Stimulated activated CD4-positive, alpha-beta T cell treated with anti-CD3 and anti-CD28 coated beads, Interleukin-2, amount 100 ng/mL, for 48 hours (primary cell): Measurements from ENCODE around the gene CREB1.
"Not testable (repeated sequence)": the region's sequence is repeated elsewhere in the genome, so short reads cannot be mapped to it uniquely, and the experiment has no call there.

ENCODE experiments used
- DNase-seq, 2 donors: peaks; one replicate each; pipeline ENCODE4 v3.0.0-alpha.2; 2020

Gene CREB1

GRCh38 chr2:207529330-207530159 lies at the start of gene CREB1:
TSS of gene CREB1 (plus strand) at chr2:207529962. CDS start at chr2:207555636, 25,674 bp downstream.
- DNase-seq = peak; percentile 100

DNA sequence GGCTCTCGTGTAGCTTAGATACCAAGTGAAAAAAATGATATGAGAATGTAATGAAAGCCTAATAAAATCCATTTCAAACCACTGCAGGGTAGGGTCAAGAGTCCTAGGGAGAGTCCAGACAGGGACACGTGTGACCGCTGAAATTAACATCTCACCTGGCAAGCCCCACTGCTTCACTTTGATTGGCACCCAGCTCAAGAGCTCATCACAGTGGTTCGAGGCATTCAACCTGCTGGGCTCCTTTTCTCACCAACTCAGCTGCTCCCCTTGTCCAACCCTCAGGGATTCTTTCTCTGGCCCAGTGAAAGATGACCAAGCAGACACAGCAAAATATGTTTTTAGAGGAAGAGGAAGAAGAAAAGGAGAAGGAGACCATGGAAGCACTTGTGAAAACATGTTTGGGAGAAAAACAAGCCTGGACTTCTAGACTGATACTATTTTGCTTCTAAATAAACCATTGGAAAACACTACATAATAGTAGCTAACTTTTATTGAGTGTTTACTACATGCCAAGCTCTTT lies 49.2 kb upstream of the CREB1 start:
- no peak for DNase-seq

GRCh38 chr2:207481924-207482323 lies 47.8 kb upstream of the CREB1 start:
- no peak for DNase-seq

GRCh38 chr2:207482630-207483029 lies 47.1 kb upstream of the CREB1 start:
- DNase-seq = no peak

GRCh38 chr2:207483066-207483465 lies 46.7 kb upstream of the CREB1 start:
- DNase-seq = no peak

DNA sequence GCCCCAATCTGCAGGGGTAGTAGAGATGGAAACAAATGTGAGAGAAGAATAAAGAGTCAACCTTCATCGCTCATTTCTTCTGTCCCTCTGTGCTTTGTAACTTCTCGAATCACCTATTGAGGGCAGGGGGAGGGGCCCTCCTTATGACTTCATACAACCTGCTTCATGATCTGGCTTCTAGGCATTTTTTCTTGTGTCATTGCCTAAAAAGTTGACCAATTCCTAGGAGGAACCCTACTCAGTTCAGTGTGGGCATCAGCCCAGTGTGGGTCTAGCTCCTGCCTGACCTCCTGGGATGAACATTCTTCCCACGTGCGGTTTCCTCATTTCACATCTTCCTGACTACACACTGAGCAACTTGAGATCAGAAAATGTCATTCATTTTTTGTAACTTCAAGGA lies 46.3 kb upstream of the CREB1 start:
- no peak for DNase-seq

DNA sequence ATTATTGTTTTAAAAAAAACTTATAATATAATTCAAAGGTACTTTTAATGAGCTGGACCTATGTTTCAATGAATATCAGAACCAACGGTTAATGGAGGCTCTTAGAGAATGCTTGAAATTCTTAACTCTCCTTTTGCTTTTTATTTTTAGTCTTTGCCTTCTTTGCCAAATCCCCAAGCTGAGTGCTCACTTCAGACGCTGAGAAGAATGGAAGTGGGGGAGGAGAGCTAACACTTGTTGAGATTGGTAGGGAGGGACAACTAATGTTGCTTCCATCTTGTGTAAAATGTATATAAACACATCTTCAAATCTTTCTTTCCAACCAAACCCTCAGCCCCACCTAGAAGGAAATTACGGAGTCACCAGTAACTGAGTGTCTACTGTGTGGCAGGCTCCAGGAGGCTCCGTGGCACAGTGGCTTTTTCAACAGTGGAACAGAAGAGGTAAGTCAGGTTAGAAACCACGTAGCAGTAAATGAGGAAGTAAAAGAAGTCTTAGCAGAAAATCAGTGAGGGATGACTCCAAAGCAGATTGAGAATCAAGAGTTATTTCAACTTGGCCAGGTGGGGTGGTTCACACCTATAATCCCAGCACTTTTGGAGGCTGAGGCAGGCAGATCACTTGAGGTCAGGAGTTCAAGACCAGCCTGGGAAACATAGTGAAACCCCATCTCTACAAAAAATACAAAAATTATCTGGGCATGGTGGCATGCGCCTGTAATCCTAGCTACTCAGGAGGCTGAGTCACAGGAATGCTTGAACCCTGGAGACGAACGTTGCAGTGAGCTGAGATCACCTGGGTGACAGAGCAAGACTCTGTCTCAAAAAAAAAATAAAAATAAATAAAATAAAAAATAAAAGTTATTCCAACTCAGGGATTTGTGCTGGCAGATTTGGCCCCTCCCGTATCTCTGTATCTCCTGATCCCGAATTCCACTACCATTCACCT lies 45.0 kb upstream of the CREB1 start:
- no peak for DNase-seq

DNA sequence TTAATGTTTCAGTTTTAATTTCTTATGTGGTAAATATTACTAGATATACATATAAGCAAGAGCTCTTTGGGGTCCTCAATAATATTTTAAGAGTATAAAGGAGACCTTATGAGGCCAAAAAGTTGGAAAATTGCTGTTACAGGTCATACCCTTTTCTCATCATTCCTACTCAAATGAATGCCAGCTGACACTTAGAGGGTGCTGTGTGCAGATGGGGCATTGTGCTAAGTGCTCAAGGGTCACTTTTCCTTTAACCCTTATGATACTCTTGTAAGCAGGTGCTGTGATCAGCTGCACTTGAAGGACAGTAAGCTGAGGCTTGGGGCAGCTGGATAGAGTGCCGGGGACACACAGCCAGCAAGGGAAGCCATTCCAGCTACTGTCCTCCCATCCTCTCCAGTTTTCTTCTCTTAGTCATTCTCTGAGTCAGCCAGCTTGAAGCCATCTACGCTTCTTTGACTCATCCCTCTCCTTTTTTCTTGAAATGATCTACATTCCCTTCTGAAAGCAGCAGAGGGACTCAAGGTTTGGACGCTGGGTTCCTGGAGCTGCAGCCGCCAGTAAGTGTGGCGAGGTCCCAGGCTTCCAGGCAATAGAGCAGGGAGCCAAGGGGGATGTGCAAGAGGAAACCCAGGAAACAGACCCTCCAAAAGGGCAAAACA lies 42.0 kb upstream of the CREB1 start:
- no peak for DNase-seq

GRCh38 chr2:207489251-207489650 lies 40.5 kb upstream of the CREB1 start:
- no peak for DNase-seq

DNA sequence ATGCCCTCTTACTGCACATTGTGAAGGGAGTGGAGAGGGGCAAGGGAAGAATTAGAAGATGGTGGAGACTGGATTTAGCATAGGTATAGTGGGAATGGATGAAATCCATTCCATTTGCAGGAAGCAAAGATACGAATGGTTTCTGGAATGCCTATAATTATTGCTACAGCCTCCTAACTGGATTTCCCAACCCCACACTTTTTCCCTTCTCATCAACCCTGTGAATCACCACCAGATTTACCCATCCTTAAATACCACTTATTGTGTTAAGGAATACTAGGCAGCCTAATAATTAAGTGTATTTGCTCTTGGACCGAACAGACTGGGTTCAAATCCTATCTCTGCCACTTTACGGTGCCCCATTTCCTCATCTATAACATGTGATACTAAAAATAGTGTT lies 39.3 kb upstream of the CREB1 start:
- no peak for DNase-seq

- DNase-seq = no peak
These were observed 38.7 kb upstream of the CREB1 start for GRCh38 chr2:207491086-207491485.

GRCh38 chr2:207491956-207492355 lies 37.8 kb upstream of the CREB1 start:
- no peak for DNase-seq

GRCh38 chr2:207492461-207492860 lies 37.3 kb upstream of the CREB1 start:
- no peak for DNase-seq

DNA sequence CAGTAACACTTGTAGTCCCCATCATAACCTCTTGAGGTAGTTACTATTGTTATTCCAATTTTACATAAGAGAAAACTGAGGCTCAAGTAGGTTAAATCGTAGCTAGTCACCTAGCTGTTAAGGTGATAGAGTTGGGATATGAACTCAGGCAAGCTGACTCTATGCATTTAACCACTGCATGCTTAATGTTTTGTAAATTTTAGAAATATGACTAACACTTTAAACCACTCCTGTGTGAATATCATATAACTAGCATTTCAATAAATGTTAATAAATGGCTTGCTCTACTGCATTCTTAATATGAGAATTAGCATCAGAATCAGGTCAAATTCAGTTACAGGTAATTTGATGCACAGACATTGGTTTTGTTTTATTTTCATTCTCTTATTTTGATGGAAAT lies 35.6 kb upstream of the CREB1 start:
- no peak for DNase-seq

DNA sequence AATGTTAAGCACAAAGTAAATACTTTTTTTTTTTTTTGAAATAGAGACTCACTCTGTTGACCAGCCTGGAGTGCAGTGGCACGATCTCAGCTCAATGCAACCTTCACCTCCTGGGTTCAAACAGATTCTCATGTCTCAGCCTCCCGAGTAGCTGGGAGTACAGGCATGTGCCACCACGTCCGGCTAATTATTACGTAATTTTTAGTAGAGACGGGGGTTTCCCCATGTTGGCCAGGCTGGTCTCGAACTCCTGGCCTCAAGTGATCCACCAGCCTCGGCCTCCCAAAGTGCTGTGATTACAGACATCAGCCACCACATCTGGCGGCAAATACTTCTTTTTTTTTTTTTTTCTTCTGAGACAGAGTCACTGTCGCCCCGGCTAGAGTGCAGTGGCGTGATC lies 32.8 kb upstream of the CREB1 start:
- not testable (repeated sequence) for DNase-seq

- no peak for DNase-seq
These were observed 32.2 kb upstream of the CREB1 start for GRCh38 chr2:207497596-207497995.

DNA sequence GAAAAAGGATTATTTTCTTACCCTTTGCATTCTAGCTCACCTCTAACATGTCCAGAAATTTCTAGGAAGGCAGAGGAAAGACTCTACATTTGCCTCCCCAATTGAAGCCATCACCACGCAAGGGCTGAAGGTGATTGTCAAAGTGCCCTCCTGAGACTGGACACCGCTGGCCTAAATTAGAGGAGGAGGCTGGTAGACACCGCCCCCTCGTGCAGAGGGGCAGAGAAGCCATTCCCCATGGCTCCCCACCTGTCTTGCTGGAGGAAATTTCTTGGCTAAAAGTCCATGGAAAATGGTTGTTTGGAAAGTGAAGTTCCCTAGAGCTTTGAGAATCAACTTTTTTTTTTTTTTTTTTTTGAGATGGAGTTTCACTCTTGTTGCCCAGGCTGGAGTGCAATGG lies 31.3 kb upstream of the CREB1 start:
- DNase-seq = no peak

GRCh38 chr2:207499114-207499513 lies 30.6 kb upstream of the CREB1 start:
- no peak for DNase-seq

DNA sequence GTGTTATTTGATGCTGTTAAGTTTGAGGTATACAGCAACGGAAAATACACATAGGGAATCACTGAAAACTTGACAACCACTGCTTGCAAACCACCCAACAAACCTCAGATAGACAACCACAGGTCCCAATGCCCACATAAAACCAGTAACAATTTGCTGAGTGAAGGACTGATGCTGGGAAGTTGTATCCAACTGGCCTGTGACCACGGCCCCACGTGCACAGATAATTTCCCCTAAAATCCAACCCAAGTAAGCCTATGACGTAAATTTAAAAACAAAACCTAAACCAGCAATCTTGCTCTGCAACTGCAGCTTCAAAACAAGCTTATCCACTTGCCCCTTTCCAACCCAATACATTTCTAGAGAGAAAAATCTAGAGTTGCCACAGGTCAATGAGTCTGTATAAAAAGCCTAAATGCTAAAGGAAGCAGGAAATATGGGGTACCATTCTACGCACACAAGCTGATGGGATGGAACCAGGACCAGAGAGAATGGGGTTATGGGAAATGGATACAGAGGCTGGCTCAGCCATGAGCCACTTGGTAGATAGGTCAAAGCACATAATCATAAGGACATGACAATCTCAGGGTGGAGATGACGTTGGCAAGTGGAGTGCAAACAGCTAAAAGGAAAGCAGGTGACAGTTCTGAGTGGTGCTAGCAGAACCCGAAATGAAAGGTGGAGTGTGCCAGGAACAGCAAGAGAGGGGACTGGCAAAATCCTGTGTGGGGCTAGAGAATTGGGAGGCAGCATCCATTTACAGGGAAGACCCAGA lies 27.8 kb upstream of the CREB1 start:
- DNase-seq = no peak

GRCh38 chr2:207502577-207503198 lies 27.1 kb upstream of the CREB1 start:
- DNase-seq = no peak

- no peak for DNase-seq
These were observed 26.5 kb upstream of the CREB1 start for GRCh38 chr2:207503234-207503633.
